Activated gamma-delta T cell (primary cell): ENCODE data around the gene MRPL40.
"Not testable (repeated sequence)": the region's sequence is repeated elsewhere in the genome, so short reads cannot be mapped to it uniquely, and the experiment has no call there.

Experiments
- DNase-seq: peaks from one replicate; lab custom pipeline; 2025; lab: John Stamatoyannopoulos, UW

The MRPL40 gene

DNA sequence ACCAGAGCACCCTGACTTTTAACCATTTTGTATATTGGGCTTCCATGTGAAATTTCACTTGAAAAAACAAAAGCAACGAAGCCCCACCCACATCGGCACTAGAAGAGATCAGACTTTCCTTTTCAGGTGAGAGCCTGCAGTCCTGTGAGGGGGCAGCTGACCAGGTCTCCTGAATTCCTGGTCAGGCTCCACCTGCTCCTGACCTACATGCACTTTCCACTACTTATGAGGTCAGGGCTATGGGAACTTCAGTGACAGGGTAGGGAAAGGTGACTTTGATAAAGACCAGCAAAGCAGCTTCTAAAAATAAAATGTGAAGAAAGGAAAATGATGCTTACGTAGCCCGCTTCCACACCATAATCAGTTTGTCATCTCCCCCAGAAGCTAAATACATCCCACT lies 25.5 kb upstream of the MRPL40 start:
- DNase-seq: no peak

DNA sequence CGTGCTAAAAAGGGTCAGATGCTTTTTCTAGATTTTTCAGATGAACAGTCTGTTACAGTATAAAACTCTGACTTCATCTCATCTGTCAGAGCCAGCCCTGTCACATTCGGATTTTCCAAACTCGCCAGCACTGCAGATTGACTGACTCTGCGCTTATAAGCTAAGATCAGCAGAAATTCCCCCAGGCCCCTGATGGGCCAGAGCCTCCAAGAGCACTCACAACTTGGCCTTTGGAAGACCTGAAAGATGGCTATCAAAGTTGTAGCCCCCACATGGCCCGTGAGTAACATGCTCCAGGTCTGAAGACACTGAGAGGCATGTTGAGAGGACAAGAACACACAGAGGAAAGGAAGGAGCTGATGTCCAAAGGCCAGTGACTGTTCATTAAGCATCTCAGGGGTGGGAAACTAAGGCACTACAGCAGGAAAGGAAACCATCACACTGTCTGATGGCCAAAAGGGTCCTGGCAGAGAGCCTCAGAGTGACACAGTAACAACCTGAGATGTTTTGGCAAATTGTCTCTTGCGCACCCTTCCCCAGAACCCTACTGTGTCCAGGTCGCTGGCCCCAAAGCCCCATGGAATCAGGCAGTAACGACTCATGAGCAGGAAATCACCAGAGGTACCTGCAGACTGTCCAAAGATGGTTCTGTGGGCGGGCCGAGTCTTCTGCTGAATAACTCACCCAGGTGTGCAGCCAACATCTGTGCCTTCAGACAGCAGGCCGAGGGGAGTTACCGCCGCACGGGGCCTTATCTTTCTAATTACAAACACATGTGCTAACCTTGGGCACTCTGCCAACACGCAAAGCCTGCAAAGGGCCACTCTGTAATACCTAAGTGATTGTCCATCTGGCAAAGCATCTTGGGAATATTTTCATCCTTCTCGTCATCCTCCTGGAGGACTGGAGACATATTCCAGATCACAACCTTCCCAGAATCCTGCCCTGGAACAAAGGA lies 24.4 kb upstream of the MRPL40 start:
- DNase-seq: no peak

DNA sequence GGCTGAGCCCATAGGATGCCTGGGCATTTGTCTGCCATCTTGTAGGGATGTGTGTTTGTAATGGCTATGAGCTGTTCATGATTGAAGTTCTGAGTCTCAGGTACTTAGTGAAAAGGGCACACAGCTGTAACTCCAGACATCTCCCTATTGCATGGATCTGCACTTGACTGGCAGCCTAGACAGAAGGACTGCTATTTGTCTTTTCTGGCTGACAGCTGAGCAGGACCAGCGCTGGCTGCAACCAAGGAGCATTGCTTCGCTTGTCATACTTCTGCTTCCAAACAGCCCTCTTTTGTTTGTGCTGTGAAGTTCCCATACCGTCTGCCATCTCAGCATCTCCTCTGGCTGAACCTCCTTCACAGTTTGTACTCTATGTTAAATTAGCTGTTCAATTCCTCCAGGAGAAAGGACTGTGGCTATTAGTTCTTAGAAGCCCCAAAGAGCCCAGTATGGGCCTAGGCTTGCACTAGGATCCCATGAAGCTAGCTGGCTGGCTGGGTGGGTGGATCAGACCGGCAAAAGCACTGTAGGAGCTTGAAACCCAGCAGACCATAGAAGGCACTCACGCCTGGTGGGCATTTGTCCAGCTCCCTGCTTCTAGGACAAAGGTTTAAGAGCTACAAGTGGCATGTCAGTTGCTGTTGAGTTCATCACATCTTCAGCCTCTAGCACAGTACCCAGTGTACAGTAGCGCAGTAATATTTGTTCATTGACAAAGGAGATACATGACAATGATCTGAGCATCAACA lies 21.2 kb upstream of the MRPL40 start:
- DNase-seq: no peak

DNA sequence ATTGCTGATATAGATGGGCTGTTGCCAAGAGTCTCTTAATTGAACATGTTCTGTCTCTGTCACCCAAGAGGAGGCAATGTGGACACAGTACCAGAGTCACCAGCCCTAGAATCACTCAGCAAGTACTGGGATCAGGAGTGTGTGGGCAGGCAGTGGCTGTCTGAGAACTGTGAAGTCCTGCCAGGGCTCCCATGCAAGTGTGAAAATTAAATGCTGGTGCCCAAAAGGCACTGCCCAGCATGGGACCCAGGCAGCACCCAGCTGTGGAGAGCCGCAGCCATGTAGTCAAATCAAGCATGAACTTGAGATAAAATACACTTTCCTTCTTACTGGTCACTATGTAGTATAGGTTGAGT lies 20.7 kb upstream of the MRPL40 start:
- DNase-seq: no peak

DNA sequence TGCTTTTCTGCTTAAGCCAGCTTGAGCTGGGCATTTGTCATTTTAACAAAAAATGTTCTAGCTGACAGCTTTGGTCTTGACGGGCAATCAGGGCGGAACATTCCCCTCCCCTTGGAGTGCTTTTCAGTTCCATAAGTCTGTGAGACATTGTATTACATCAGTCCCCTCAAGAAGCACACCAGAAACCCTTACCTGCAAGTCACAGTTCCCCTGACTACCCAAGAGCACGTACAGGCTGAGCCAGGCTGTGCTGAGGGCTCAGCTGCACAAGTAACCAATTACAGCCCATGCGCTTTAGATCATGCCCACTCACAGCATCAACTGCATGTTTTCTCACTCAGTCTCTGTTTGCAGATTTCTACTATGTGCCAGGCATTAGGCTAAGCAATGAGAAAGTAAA lies 19.9 kb upstream of the MRPL40 start:
- DNase-seq: no peak

GRCh38 chr22:19412923-19413322 lies 19.4 kb upstream of the MRPL40 start:
- DNase-seq: no peak

DNA sequence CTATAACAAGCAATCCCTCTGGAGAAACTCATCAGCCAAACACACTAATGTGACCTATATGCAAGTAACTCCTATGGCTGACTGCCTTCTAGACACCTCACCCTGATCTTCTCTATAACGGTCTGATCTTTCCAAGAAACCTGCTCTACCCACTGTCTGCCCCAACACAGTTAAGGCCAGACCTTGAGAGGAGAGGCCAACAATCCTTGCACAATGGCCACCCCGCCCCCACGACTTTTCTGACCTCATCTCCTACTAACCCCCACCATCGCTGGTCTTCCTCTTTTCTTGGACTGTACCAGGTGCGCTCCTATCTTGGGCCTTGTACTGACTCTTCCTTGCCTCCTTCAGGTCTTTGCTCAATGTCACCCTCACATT lies 13.3 kb upstream of the MRPL40 start:
- no peak for DNase-seq

DNA sequence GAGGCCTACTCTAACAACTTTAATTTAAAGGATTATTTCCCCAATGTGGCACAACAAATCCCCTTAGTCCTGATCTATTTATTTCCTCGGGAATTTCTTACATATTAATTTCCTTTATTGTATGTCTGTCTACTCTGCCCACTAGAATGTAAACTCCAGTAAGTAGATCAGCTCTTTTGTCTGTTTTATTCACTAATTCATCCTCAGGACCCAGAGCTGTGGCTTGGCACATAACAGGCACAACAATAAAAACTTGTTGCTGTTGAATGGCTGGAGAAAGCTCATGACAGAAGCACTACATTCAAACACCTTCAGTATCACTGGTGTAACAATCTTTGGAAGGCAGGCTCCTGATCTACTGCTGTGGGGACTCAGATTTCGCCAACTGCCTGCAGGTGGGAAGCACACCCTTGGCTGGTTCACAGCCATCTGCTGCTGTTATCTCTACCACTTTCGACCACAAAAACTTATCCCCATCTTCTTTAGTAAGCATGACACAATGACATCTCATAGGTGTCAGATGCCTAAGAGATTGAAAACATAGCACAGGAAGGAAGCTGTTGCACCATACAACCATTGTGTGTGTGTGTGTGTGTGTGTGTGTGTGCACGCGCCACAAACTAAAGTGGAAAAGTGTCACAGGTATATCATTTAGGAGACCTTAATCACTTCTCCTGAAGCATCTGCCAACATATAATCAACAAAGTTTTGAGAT lies 12.7 kb upstream of the MRPL40 start:
- DNase-seq: no peak

DNA sequence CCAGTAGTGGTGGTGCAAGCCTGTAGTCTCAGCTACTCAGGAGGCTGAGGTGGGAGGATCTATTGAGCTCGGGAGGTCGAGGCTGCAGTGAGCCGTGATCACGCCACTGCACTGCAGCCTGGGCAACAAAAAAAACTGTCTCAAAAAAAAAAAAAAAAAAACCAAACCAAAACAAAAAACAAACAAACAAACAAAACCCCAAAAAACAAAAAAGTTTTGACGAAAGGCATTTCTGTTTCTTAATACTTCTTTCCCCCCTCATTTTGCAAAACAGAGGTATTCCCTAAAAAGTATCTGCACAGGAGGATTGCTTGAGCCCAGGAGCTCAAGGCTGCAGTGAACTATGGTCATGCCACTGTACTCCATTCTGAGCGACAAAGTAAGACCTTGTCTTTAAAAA lies 12.0 kb upstream of the MRPL40 start:
- DNase-seq: no peak

- no peak for DNase-seq
These were observed 9.7 kb upstream of the MRPL40 start for GRCh38 chr22:19422440-19423301.

- DNase-seq: no peak
These were observed 8.2 kb upstream of the MRPL40 start for GRCh38 chr22:19424186-19424500.

DNA sequence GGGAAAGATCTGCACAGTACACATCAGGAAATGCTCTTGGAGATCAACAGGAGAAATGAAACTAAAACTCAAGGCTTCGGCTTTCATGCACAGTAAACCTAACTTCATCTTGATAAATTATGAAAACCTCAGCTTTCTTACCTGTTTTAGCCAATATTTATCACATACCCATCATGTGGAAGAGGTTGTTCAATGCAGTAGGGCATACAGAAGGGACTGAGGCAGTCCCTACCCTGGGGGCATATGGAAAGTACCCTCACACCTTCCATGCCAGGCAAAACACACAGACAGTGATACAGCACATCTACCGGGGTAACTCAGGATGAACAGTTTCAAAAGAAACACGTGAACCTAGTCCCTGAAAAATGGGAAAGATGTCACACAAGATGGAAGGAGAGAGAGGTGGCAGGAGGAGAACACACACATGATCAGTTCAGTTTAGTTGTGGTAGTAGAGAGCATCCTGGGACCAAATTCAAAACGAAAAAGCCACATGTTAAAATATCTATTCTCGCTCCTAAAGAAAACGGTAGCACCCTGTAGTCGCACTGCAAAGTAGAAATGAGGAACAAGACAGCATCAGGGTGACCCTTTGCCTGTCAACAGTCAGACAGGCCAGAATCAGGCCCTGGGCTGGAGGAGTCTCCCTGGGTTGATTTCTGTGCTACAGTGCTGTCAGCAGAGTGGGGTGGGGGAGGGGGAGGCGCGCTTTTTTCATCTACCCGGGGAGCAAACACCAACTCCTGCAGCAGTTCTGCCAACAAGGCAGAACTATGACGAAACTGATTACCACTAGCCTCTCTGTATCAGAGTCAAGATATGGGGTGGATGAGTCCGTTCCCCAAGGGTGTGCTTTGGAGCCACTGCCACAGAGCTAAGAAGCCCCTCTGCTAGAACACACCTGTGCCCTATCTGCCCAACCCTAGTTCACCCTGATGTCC lies 2.1 kb upstream of the MRPL40 start:
- no peak for DNase-seq

DNA sequence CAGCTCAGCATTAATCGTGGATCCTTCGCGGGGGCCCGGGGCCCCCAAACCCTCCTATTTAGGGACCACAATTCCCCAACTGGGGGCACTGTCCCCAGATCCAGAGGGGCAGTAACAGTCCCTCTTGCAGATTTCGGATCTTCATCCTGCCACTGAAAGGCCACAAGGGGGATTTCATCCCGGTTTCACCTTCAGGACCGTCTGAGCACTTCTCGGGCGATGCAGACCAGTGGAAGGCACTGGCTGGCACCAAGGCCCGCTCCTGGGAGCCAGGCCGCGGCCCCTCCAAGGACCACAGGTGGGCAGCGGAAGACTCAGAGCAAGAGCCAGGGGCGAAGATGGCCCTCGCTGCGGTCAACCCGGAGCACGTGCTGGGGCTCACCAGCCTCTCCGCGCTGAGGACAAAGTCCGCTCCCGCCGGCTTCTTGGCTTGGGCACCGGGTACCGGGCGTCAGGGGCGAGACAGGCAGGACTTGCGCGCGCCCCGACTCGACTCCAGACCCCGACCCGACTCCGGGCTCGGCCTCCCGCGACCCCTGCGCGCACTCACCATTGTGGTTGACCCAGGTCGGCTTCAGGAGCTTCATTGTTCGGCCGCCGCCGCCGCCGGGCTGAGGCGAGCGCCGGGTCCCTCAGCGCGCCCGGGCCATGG lies 1.3 kb upstream of the MRPL40 start:
- no peak for DNase-seq

GRCh38 chr22:19431649-19432132 lies 654 bp upstream of the MRPL40 start, which contains the start of gene HIRA:
Gene HIRA, minus strand, starts transcription at chr22:19431733. Its CDS starts 257 bp downstream, at chr22:19431476.
- DNase-seq: peak; percentile 78

GRCh38 chr22:19434401-19434800 lies 2.1 kb downstream of the MRPL40 start:
- DNase-seq: no peak

- no peak for DNase-seq
These were observed 2.7 kb downstream of the MRPL40 start for GRCh38 chr22:19434829-19435580.

DNA sequence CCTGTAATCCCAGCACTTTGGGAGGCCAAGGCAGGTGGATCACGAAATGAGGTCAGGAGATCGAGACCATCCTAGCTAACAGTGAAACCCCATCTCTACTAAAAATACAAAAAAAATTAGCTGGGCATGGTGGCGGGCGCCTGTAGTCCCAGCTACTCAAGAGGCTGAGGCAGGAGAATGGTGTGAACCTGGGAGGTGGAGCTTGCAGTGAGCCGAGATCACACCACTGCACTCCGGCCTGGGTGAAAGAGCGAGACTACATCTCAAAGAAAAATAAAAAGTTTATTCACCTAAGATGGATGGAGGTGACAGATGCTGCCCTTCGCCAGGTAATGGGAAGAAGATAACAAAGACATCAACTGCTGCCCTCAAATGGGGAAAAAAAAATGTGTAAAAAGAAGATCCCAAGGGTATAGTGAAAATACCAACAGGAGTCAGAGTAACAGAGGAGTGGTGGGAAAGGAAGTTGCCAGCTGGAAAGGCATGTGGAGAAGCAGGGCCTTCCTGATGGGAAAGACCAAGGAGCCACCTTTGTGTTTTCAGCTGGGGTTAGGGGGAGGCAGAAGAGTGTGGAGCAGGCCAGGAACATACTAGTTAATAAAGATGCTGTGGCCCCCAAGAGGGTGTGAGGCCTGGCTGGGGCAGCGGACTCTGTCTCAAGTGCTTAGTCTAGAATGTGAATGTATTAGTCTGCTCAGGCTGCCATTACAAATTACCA lies 4.3 kb downstream of the MRPL40 start:
- DNase-seq: not testable (repeated sequence)

- DNase-seq: no peak
These were observed 6.0 kb downstream of the MRPL40 start for GRCh38 chr22:19438298-19438697.
